22Rv1 (cell line): ENCODE results near the gene MYH10.

Source experiments
- ZFX ChIP-seq: fragments of 450-650 bp; IDR thresholded peaks from 2 replicates; pipeline ENCODE4 v1.6.1; 2017; ENCODE audit warnings: antibody characterized with exemption, borderline replicate concordance
- TF ChIP-seq, protein P1 (sequence below): fragments of 450-650 bp; IDR thresholded peaks from 2 replicates; pipeline ENCODE4 v1.5.1; 2017; ENCODE audit warnings: mild to moderate bottlenecking

DNA sequence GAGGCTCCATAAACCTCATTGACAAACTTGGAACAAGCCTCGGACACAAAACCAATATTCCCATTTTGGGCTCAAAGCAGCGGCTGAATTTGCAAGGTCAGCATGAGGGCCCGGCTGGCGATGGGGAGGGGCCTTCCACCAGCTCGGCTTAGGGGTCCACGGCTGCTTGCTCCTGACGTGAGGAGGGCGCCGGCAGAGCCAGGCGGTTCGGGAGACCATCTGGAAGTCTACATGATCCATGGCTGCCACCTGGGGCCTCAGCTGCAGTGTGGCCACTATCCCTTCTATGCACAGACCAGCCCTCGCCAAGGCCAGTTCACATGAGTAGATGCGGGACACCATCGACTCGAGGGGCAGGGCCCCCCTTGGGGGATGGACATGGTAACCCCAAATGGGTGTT, 155.7 kb downstream of the MYH10 start:
- TF ChIP-seq, protein P1, sequence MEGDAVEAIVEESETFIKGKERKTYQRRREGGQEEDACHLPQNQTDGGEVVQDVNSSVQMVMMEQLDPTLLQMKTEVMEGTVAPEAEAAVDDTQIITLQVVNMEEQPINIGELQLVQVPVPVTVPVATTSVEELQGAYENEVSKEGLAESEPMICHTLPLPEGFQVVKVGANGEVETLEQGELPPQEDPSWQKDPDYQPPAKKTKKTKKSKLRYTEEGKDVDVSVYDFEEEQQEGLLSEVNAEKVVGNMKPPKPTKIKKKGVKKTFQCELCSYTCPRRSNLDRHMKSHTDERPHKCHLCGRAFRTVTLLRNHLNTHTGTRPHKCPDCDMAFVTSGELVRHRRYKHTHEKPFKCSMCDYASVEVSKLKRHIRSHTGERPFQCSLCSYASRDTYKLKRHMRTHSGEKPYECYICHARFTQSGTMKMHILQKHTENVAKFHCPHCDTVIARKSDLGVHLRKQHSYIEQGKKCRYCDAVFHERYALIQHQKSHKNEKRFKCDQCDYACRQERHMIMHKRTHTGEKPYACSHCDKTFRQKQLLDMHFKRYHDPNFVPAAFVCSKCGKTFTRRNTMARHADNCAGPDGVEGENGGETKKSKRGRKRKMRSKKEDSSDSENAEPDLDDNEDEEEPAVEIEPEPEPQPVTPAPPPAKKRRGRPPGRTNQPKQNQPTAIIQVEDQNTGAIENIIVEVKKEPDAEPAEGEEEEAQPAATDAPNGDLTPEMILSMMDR = no peak
- no peak for TF ChIP-seq ZFX
